ENCODE data around the gene TMPRSS9.

The TMPRSS9 gene

DNA sequence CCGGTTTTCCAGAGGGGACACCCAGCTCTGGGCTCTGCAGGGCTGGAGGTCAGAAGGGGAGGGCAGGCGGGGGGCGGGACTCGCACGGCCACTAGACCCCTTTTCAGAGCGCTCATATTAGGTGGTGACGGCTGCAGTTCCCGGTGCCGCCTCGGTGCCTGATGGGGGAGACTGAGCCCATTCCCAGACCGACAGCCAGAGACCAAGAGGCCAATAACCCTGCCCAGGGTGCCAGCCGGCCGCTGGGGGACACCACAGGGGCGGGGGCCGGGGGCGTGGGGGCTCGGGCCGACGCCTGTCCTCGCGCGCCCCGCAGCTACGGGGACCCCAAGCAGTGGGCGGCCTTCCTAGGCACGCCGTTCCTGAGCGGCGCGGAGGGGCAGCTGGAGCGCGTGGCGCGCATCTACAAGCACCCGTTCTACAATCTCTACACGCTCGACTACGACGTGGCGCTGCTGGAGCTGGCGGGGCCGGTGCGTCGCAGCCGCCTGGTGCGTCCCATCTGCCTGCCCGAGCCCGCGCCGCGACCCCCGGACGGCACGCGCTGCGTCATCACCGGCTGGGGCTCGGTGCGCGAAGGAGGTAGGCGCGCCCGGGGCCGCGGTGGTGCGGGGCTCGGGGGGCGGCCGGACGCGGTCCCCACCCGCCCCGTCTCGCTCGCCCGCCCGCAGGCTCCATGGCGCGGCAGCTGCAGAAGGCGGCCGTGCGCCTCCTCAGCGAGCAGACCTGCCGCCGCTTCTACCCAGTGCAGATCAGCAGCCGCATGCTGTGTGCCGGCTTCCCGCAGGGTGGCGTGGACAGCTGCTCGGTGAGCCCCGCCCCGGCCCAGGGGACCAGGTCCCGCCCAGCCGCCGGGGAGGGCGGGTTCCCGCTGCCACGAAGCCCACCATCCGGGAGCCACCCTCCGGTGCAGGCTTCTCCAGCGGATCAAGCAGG, 64.9 kb downstream of the TMPRSS9 start:
- DNase-seq = no peak

DNA sequence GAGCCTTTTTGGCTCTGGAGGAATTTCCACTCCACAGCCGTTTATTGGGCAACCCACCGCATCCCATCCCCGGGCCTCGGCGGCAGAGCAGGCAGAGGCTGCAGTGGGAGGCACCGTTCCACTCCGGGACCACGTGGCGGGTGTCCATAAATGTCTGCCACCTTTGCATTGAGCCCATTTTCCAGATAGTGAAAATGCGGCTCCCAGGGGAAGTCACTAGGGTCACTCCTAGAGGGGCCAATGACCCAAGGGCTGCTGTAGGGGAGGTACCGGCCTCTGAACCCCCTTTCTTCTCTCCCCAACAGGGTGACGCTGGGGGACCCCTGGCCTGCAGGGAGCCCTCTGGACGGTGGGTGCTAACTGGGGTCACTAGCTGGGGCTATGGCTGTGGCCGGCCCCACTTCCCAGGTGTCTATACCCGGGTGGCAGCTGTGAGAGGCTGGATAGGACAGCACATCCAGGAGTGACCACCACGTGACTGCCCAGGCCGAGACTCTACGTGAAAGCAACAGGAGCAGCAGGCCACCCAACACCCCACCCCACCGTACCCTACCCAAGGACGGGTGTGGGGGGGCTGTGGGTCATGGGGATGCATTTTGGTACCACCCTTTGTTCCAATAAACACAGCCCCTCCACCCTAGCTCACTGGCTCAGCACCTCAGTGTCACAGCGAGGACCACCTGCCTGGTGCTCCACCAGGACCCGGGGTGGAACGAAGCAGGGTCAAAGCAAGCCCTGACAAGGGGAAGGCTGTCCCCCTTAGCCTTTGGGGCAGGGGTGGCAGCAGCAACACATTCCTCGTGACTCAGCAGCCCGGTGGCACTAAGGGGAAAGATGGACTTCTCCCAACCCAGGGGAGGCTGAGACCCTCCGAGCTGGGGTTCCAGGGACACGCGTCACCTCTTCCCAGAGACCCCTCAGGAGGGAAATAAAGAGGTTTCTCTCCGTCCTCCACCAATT, 65.8 kb downstream of the TMPRSS9 start:
- no peak for DNase-seq

DNA sequence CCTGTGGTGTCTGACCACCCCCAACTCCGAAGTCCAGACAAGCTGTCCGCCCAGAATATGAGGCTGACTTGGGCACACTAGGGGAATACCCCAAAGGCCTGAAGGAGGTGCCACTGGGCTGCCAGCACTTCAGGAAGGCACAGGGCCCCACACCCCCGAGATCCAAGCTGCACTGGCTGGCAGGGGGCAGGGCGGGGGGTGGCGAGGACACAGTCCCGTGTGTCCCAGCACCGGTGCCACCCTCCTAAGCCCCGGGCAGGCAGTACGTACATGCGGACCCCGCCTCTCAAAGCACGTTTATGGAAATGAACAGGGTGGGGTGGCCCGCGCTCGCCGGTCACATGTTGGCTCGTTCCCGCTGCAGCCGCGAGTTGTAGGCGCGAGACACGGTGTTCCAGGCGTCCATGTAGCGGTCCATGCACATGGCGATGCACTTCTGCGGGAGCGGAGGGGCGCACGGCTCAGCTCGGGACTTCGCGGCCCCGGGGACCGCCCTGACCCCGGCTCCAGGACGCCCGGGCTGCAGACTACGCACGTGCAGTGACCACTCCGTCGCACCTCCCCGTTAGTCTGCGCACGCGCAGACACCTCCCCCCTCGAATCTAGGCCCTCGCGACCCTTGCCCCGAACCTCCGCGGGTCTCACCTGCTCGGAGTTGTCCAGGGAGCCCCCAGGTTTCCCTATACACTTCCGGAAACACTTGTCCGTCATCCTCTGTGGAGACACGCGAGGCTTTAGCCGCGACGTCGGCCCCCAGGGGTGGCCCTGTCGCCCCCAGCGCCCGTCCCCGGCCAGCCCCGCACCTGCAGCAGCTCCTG, 66.8 kb downstream of the TMPRSS9 start:
- DNase-seq = no peak

DNA sequence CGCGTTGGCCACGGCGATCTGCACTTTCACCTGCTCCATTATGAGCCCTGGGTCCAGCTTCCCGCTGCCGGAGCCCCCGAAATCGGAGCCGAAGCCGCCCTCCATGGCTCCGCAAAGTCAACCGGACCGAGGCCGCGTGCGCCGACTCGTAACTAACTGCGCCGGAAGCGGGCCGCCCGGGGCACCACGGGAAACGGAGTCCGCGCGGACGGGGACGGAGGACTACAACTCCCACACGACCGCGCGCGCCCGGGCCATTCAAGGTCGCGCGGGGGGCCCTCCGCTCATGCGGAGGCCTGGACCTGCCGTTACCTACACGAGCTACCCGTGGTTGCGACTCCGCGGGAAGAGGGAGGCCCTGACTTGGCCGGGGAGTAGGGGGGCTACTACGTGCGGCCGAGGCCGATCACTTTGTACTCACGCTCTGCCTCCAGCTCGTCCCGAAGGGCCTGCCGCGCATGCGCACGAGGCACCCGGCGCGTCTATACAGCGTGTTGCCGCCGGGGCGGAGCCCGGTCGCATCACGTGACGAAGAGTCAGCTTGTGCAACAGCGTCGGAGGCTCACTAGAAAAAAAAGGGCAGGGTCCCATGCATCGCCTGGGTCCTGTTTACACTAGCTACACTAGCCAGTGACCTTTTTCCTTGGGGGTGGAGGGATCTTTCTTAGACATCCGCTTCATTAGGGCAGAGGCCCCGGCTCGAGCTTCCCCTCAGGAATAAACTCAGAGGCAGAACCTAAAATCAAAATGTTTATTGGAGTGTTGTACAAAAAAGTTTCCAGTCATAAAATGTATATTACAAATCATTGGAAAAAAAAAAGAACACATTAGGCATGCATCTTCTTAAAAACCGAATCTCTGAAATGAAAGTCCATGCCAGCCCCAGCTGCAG, 67.6 kb downstream of the TMPRSS9 start, which contains the start of gene TIMM13:
TIMM13 (minus strand) TSS at position 158 of the 892 bp plus-strand sequence; CDS start at position 105, 53 bp downstream.
- DNase-seq = peak; percentile 89

DNA sequence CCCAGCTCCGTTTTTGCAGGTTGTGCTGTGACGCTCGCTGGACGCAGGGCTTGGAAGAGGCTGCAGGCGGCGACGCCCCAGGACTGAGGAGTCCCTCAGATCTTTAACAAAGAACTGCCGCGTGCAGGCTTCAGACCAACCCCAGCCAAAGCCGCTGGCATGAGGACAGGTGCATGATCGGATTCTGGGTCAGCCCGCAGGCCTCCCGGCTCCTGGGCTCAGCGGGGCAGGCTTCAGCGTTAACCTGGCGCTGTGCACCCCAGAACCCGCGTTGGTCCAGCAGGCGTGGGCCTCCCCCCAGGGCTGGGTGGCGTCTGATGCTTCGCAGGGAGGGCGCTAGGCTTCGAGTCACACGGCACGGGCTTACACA, 68.2 kb downstream of the TMPRSS9 start:
- no peak for DNase-seq

DNA sequence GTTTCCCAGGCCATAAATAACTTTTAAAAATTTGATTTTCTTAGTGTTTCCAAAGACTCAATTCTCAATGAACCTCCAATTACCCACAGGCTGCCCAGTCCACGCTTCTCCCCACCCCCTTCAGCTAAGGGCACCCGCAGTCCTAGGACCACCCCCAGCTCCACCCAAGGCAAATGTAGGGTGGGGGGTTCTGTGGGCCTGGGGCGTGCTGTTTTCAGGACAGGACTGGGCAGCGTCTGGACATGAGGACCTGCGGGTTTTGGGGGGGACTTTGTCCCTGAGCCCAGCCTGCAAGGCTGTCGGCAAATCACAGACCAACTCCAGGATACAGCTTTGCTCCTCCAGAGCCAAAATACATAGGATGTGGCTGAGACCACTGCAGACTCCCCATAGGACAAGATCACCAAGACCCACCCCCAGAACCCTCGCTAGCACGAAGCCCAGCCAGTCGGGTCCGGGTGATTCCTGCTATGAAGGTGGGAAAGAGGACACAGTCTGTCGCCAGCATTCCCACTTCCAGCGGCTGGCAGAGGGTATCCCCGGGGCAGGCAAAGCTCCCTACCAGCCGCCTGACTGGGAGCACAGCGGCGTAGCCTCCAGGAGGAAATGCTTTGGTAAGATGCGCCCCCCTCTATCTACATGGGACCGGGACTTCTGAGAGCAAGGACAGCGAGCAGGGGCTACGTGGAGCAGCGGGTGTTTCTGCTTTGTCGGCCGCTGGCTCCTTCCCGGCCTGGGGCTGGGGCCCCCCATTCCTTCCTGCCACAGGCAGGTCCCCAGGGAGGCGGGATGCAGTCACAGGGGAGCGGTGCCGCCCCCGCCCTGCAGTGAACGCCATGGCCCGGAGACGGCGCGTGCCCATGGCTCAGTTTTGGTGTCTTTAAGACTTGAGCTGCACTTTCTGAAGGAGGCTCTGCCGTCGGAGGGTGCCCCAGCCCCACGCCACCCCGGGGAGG, 69.0 kb downstream of the TMPRSS9 start:
- no peak for DNase-seq

DNA sequence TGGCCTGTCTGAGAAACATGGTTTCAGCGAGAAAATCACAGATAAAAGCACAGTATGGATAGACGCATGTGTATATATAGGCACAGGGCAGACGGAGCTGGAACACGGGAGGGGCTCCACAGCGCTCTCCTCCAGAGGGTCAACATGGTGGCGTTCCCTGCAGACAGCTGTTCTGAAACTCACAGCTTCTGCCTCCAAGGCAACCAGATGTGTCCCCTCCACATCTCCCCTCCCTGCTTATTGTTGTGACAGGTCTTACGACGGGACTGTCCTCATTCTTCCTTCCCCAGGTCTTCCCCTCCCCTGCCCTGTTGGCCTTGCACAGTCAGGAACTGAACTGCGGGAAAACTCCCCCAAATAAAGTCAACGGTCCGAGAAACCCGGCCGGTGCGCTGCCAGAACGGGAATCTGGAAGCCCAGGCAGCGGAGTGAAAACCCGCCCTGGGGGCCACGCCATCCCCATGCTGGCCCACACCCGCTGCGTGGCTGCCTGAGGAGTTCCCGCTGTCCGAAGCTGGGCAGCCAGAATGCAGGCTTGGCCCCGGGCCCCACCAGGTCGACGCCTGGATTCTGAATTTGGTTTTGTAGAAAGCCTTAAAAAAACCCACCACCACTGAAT, 70.0 kb downstream of the TMPRSS9 start:
- DNase-seq = no peak

DNA sequence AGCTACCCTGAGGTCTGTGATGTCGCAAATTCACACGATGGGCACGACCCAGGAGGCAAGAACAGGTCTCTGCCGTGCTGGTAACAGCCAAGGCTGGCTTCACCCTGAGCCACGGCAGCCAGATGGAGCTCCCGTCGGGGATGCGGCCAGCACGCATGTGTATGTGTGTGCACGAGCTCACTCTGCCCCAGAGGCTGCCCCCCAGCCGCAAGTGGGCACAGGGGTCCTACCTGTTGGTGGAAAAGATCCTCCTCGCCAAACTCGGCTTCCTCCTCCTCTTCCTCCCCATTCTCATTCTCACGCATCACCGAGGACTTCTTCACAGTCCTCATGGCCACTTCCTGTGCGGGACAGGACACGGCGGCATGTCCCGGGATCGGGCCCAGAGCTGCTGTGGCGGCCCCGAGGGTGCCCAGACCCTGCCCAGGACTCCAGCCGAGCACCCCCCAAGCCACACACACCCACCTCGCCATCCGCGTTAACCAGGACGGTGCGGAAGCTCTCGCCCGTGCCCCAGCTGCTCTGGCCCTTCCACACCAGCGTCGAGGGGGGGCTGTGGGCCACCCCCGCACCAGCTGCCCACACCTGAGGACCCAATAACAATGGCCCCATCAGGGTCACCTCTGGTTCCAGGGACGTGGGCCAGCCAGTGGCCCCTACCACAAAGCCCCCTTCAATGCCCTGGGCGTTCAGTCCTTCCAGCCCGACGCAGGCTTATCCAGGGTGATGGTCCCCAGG, 71.4 kb downstream of the TMPRSS9 start:
- DNase-seq = no peak

DNA sequence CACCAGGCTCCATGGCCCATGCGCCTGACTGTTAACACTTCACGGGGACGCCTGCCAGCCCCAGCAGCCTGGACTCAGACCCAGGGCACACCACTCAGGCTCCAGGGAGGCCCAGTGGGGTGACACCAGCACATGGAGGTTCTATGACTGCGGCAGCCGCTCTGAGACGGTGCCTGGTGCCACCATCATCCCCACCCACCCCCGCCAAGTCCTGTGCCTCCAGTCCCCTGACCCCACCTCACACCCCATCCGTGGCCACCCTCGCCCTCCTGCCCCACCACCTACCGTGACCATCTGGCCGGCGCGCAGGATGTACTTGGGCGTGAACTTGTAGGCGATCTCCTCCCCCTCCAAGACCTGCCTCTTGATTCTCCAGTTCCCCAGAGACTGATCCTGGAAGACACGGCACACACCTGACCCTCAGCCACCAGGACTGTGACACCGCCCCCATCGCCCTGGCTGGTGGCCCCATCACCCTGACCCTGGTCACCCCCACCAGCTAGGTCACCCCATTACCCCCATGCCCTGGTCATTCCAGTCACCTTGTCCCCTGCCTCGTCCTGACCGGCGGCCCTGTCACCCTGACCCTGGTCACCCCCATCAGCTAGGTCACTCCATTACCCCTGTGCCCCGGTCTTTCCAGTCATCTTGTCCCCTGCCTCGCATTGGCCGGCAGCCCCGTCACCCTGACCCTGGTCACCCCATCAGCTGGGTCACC, 72.2 kb downstream of the TMPRSS9 start:
- DNase-seq = no peak

DNA sequence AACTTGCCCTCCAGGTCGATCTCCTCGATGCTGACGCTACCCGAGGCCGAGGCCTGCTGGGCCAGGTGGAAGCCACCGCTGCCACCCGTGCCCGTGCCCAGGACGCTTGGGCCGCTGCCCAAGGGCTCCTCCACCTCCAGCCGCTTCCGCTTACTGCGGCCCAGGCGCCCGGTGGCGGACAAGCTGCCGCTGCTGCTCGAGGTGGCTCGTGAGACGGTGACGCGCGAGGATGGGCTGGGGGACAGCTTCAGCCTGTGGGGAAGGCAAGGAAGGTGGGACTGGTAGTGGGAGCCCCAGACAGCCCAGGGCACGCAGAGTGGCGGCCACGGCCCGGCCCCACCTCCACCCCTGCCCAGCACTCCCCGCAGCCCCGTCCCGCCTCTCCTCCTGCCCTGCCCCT, 73.8 kb downstream of the TMPRSS9 start:
- no peak for DNase-seq

DNA sequence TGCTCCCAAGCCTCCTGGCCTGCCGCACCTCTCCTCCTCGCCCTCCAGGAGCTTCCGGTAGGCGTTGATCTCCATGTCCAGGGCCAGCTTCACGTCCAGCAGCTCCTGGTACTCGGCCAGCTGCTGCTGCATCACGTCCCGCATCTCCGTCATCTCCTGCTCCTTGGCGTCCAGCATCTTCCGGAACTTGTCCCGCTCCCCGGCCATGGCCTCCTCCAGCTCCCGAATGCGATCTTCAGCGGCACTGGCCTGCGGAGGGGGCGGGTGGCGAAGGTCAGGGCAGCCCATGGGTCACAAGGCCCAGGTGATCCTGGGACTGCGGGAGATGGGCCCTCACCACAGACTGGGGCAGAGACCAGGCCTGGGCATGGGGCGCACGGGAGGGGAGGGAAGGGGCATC, 74.2 kb downstream of the TMPRSS9 start:
- no peak for DNase-seq

DNA sequence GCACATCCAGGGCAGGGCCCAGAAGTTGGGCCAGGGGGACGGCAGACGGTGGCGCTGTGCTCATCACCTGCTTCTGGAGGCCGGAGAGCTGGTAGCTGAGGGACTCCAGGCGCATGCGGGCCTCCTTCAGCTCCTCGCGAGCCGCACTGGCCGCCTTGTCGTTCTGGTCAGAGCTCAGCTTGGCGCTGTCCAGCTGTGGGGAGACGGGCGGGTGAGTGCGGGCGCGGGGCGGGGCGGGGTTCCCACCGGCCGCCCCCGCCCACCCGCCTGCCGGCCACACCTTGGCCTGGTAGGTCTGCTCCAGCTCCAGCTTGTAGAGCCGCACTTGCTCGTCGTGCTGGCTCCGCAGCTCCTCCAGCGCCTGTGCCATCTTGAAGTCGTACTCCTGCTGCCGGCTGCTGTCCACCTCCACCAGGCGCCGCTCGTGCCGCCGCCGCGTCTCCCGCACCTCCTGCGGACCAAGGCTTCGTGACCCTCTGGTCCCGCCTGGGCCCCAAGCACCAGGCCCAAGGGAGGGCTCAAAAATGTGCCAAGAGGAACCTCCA, 74.7 kb downstream of the TMPRSS9 start:
- DNase-seq = no peak

DNA sequence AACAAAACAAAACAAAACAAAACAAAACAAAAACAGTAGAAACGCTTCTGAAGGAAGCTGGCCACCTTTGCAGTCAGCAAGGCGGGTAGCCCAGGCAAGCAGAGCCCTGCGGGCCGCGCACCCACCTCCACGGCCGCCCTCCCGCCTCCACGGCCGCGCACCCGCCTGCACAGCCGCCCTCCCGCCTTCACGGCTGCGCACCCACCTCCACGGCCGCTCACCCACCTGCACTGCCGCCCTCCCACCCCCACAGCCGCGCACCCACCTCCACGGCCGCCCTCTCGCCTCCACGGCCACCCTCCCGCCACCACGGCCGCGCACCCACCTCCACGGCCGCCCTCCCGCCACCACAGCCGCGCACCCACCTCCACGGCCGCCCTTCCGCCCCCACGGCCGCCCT, 76.3 kb downstream of the TMPRSS9 start:
- DNase-seq = no peak

DNA sequence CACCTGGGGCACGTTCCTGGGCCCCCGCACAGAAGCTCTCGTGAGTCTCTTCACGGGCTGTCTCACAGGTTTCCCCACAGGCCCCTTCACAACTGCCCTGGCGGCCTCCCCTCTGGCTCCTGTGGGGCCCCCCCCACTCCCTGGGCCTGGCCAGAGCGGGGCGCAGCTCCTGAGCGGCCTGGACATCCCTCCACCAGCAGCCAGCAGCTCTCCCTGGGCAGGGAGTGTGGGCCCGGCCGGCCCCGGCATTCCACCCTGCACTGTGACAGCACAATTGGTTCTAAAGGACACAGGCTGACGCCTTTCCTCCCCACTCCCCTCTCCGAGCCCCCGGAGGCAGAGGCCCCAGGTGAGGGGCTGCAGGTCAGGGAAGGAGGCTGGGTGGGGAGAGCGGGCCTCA, 76.9 kb downstream of the TMPRSS9 start:
- DNase-seq = no peak

DNA sequence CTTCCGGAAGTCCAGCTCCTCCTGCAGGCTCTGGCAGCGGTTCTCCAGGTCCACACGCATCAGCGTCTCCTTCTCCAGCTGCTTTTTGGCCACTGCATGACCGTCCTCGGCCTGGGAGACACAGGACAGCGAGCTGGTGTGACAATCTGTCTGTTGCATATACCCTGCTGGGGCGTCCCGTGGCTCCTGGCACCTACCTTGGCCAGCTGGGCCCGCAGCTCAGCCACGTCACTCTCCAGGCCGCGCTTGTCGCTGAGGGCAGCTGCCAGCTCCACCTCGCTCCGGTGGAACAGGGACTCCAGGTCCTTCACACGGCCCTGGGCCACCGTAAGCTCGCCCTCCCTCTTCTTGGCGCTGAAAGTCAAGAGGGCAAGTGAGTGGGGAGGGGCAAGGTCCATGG, 78.1 kb downstream of the TMPRSS9 start:
- DNase-seq = no peak

DNA sequence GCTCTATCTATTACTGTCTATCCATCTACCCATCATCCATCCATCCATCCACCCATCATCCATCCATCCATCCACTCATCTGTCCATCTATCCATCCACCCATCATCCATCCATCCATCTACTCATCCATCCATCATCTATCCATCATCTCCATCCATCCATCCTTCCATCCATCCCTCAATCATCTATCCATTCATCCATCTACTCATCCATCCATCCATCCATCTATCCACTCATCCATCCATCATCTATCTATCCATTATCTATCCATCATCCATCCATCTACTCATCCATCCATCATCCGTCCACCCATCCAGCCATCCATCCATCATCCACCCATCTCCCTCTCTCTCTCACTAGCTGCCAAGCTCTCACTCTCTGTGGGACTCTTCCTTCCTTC, 80.5 kb downstream of the TMPRSS9 start:
- DNase-seq = no peak

DNA sequence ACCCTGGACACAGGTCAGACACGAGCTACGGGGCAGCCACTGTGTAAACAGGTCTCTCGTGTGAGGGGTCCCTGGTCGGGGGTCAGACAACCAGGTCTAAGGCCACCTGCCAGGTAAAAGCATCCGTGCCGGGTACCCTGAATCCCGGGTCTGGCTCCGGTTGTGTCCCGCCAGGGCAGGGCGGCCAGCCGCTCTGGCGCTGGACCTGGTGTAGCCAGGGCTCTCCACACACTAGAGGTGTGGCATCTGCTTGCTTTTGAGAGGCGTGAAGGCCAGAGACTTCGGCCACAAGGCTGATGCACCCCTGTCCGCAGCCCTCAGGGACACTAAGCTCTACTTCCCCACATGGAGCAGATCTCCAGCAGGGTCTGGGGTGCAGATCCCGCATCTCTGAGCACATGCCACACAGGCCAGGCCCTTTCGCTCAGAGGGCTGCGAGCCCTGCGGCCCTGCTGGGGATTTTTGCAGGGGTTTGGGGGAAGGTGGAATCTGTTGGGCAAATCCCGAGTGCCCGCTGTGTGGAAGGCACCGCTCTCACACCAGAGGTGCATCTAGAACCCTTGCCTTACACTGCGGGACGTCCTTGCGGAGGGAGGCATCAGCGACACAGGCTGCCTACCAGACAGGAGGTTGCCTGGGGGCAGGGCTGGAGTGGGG, 81.2 kb downstream of the TMPRSS9 start:
- no peak for DNase-seq

Measured in DMS 273 treated with DMSO at 0.1 percent for 48 hours (cell line).